ENCODE results near the gene ALDH16A1. TPM values are rescaled to one million over a fixed set of nuclear protein-coding genes. Genes with fewer than 3 reads are reported as not detected.

ALDH16A1 gene
- total RNA-seq, 1 experiment from 2014 or later: 40.9 TPM

DNA sequence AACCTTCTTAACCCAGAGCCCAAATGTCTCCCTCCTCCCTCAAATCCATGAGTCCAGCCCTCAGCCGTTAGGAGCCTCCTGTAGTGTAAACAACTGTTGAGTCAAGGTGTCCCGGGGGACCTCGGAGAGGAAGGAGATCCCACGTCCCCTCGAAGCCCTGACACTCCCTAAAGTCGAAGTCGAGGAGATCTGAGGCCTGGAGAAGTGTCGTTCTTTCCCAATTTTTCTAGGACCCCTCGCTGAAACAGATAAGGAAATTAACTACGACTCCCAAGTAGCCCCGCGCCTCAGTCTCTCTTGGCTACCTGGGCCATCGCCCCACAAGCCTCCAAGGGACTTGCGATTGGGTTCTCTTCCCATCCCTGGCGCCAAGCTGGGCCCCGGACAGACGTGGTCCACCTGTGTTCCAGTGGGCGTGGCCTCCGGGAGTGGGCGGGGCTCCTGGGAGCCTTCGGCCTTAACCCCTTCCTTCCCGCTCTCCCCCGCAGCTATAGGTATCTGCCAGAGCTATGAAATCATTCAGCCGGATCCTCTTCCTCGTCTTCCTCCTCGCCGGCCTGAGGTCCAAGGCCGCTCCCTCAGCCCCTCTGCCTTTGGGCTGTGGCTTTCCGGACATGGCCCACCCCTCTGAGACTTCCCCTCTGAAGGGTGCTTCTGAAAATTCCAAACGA is 27.0 kb upstream of the ALDH16A1 start:
- ChIA-PET CTCF (interaction anchor here (0.6 kb wide), 1 partner anchor 120 kb away, joined by 5 read pairs; no protein-coding TSS in a partner anchor), POLR2A (ENCODE audit: unreplicated experiment) (interaction anchor here (0.6 kb wide), 1 partner anchor 10 kb away, joined by 4 read pairs; no protein-coding TSS in a partner anchor)
- Histone ChIP-seq H4K20me1 (ENCODE audit: insufficient read depth) (no peaks in the 10 kb centered on the region), H2AFZ (no peak overlapping the region), H3F3A (ENCODE audit: insufficient read depth, low read depth) (no peaks in the 10 kb centered on the region), H3K4me2 (no peak overlapping the region), H3K4me1 (replicated peaks; ENCODE audit: insufficient read depth) (no peaks in the 10 kb centered on the region), H3K36me3 (ENCODE audit: low read depth) (no peaks in the 10 kb centered on the region), H3K9me2 (ENCODE audit: insufficient read depth) (no peaks in the 10 kb centered on the region), H3K4me3 (no peak overlapping the region), H3K27me3 (ENCODE audit: insufficient read depth, low read depth) (peaks cover 97% of the 10 kb centered on the region), H3K27ac (no peak overlapping the region), H3K9me3 (ENCODE audit: insufficient read depth, low read depth) (no peaks in the 10 kb centered on the region), H3K79me2 (ENCODE audit: low read depth) (no peaks in the 10 kb centered on the region)
- peak in 1 of 2 experiments; percentile 27 for DNase-seq
- TF ChIP-seq EZH2 (IDR thresholded peaks at IDR 0.05; ENCODE audit: low read depth) (no peak), CTCF (conservative IDR thresholded peaks at IDR 0.05) (no peak)
- no TSS peak for BruUV-seq (replicated peaks)
- intact Hi-C loops (cut with micrococcal nuclease; ENCODE audit: unreplicated experiment): no loop called here

- DNase-seq: no peak
- H4K20me1 ChIP-seq (ENCODE audit: insufficient read depth): no peaks in the 10 kb centered on the region
- H3K4me1 ChIP-seq (replicated peaks; ENCODE audit: insufficient read depth): no peaks in the 10 kb centered on the region
- peaks cover 86% of the 10 kb centered on the region for H3K27me3 ChIP-seq (ENCODE audit: insufficient read depth, low read depth)
- no peak overlapping the region for H3K4me2 ChIP-seq
- H3K9me3 ChIP-seq (ENCODE audit: insufficient read depth, low read depth): no peaks in the 10 kb centered on the region
- POLR2A ChIA-PET (ENCODE audit: unreplicated experiment): no interaction called here
- no TSS peak for BruUV-seq (replicated peaks)
- H2AFZ ChIP-seq: no peak overlapping the region
- H3K36me3 ChIP-seq (ENCODE audit: low read depth): no peaks in the 10 kb centered on the region
- H3F3A ChIP-seq (ENCODE audit: insufficient read depth, low read depth): no peaks in the 10 kb centered on the region
- H3K4me3 ChIP-seq: no peak overlapping the region
- H3K79me2 ChIP-seq (ENCODE audit: low read depth): no peaks in the 10 kb centered on the region
- H3K9me2 ChIP-seq (ENCODE audit: insufficient read depth): no peaks in the 10 kb centered on the region
- TF ChIP-seq CTCF (conservative IDR thresholded peaks at IDR 0.05): no peak
- TF ChIP-seq EZH2 (IDR thresholded peaks at IDR 0.05; ENCODE audit: low read depth): no peak
- no peak overlapping the region for H3K27ac ChIP-seq
- CTCF ChIA-PET: interaction anchor here (0.7 kb wide), 1 partner anchor 277 kb away, joined by 5 read pairs; no protein-coding TSS in a partner anchor
- intact Hi-C loops (cut with micrococcal nuclease; ENCODE audit: unreplicated experiment): no loop called here
Observed at GRCh38 chr19:49427339-49427738, 25.7 kb upstream of the ALDH16A1 start.

DNA sequence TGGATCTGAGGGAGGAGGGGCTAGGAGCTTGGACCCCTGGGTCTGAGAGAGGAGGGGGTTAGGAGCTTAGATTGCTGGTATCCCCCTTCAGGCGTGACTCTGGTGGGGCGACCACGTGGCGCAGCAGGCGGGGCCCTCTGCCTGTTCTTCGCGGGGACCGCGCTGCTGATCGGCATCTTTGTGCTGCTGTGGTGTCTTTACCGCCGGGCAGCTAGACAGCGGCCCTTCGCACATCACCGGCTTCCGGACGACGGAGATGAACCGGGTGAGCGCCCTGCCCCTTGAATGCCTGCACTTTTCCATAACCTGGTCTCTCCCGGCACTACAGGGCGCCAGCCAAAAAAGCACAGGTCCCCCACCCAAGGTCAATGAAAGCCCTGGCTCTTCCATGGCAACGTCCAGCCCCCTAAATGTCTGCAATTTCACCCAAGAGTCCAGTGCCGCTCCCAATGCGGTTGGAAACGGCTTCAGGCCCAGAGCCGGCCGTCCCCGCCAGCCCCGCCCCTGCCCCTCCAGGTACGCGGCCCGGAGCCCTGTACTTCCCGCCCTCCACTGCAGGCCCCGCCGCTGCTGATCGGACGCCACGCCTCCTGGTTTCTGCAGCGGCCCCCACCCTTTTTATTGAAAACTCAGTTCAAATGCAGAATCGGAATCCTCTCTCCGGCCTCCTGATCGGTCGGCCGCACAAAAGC is 25.0 kb upstream of the ALDH16A1 start:
- intact Hi-C loops (cut with micrococcal nuclease; ENCODE audit: unreplicated experiment): no loop called here
- H3K27ac ChIP-seq: no peak overlapping the region
- TF ChIP-seq EZH2 (IDR thresholded peaks at IDR 0.05; ENCODE audit: low read depth): peak; percentile 81; the same call in 1 of the 2 replicates
- no peak for TF ChIP-seq CTCF (conservative IDR thresholded peaks at IDR 0.05)
- no peaks in the 10 kb centered on the region for H3K79me2 ChIP-seq (ENCODE audit: low read depth)
- H3K9me2 ChIP-seq (ENCODE audit: insufficient read depth): no peaks in the 10 kb centered on the region
- no TSS peak for BruUV-seq (replicated peaks)
- ChIA-PET POLR2A (ENCODE audit: unreplicated experiment) (no interaction called here), CTCF (interaction anchor here (0.7 kb wide), 1 partner anchor 278 kb away, joined by 5 read pairs; no protein-coding TSS in a partner anchor)
- no peaks in the 10 kb centered on the region for H3K36me3 ChIP-seq (ENCODE audit: low read depth)
- H3K9me3 ChIP-seq (ENCODE audit: insufficient read depth, low read depth): no peaks in the 10 kb centered on the region
- H3K4me3 ChIP-seq: peak overlapping the region; percentile 32; the same call in 1 of the 2 replicates
- H3K4me1 ChIP-seq (replicated peaks; ENCODE audit: insufficient read depth): no peaks in the 10 kb centered on the region
- H4K20me1 ChIP-seq (ENCODE audit: insufficient read depth): no peaks in the 10 kb centered on the region
- peak overlapping the region; percentile 77 for H3K4me2 ChIP-seq
- 0 out of 2 replicates have a peak overlapping the region, but pooled peaks have one; percentile 45 for H2AFZ ChIP-seq
- peaks cover 79% of the 10 kb centered on the region for H3K27me3 ChIP-seq (ENCODE audit: insufficient read depth, low read depth)
- DNase-seq: peak in 1 of 2 experiments; percentile 43
- H3F3A ChIP-seq (ENCODE audit: insufficient read depth, low read depth): no peaks in the 10 kb centered on the region
